Endothelial cell of umbilical vein (primary cell): Measurements from ENCODE around the gene ZNF675. TPM values are rescaled to one million over a fixed set of nuclear protein-coding genes. Genes with fewer than 3 reads are reported as not detected.
"Not testable (repeated sequence)": the region's sequence is repeated elsewhere in the genome, so short reads cannot be mapped to it uniquely, and the experiment has no call there.

ENCODE experiments used
- BruUV-seq: library from RNA; stranded (reverse); fragments of 400-500 nt; replicated peaks from 2 replicates; lab custom pipeline; 2021; lab: Mats Ljungman, UMichigan
- CTCF ChIA-PET: fragments of 300-600, 350-600 bp; sonication (Branson Sonifier 250); formaldehyde crosslinking; loops from one replicate; lab custom pipeline; 2021; ENCODE audit warnings: antibody characterized with exemption, inconsistent platforms; lab: Charles Lee
- POLR2A ChIA-PET: fragments of 300-600, 350-600 bp; sonication (Branson Sonifier 250); formaldehyde crosslinking; loops from one replicate; lab custom pipeline; 2021; ENCODE audit warnings: antibody characterized with exemption, inconsistent platforms; lab: Charles Lee
- DNase-seq: peaks from one replicate; pipeline ENCODE4 v3.0.0-alpha.2; 2011; ENCODE audit warnings: low read depth, low spot score
- FAIRE-seq: peaks from 2 replicates; lab custom pipeline; 2011; peaks lifted over from hg19 to GRCh38; lab: Jason Lieb, UNC
- H2AFZ ChIP-seq: 2 replicates; pipeline ENCODE4 v1.6.0; 2012; ENCODE audit warnings: low read depth, low read length, control low read depth, inconsistent platforms
- H3K27ac ChIP-seq: 2 replicates; pipeline ENCODE4 v1.5.1; 2011; ENCODE audit warnings: low read depth, mild to moderate bottlenecking, control low read depth, low read length, moderate library complexity; ENCODE audit not compliant: insufficient read depth
- H3K27me3 ChIP-seq, 2 experiments: 2 replicates each; pipeline versions ENCODE4 v1.6.0 to v1.6.1; 2011; ENCODE audit warnings: low read length in 2 of 2, mixed read lengths in 1 of 2; ENCODE audit not compliant: control insufficient read depth in 2 of 2, insufficient read depth in 2 of 2
- H3K36me3 ChIP-seq, 2 experiments: 2 replicates in 1 of 2; 3 replicates in 1 of 2; pipeline ENCODE4 v1.5.1; 2011; ENCODE audit warnings: low read length in 2 of 2, mild to moderate bottlenecking in 1 of 2, moderate library complexity in 1 of 2; ENCODE audit not compliant: control insufficient read depth in 2 of 2, insufficient read depth in 2 of 2; ENCODE audit errors: extremely low read depth in 1 of 2
- H3K4me1 ChIP-seq: 3 replicates; pipeline ENCODE4 v1.5.1; 2011; ENCODE audit warnings: mild to moderate bottlenecking, low read length; ENCODE audit not compliant: control insufficient read depth, insufficient read depth; ENCODE audit errors: extremely low read depth
- H3K4me2 ChIP-seq: 2 replicates; pipeline ENCODE4 v1.6.1; 2011; ENCODE audit warnings: low read length, control low read depth, mixed read lengths; ENCODE audit not compliant: insufficient read depth
- H3K4me3 ChIP-seq, 3 experiments: fragments of 200-600 bp in 1 of 3; sonication (generic), shearing (Covaris generic) in 1 of 3; replicated peaks in 1 of 3; 2 replicates each; pipeline ENCODE4 v1.5.1; 2011 to 2016; ENCODE audit warnings: control low read depth in 3 of 3, low read length in 3 of 3, mild to moderate bottlenecking in 2 of 3, inconsistent platforms in 1 of 3, low read depth in 1 of 3, moderate library complexity in 1 of 3; ENCODE audit not compliant: insufficient read depth in 1 of 3
- H3K79me2 ChIP-seq: 2 replicates; pipeline ENCODE4 v1.6.0; 2012; ENCODE audit warnings: low read length, inconsistent platforms; ENCODE audit not compliant: control insufficient read depth, insufficient read depth
- H3K9ac ChIP-seq: replicated peaks from 2 replicates; pipeline ENCODE3; 2011; ENCODE audit warnings: low read length, control low read depth; ENCODE audit not compliant: insufficient read depth; ENCODE audit errors: extremely low read depth
- H3K9me1 ChIP-seq: replicated peaks from 3 replicates; pipeline ENCODE4 v1.6.0; 2011; ENCODE audit warnings: mild to moderate bottlenecking, low read length; ENCODE audit not compliant: control insufficient read depth, insufficient read depth; ENCODE audit errors: extremely low read depth
- H3K9me3 ChIP-seq: replicated peaks from 2 replicates; pipeline ENCODE4 v1.5.1; 2012; ENCODE audit warnings: low read length, inconsistent platforms; ENCODE audit not compliant: control insufficient read depth, insufficient read depth
- H4K20me1 ChIP-seq: replicated peaks from 2 replicates; pipeline ENCODE3; 2011; ENCODE audit warnings: mild to moderate bottlenecking, low read length; ENCODE audit not compliant: control insufficient read depth, insufficient read depth; ENCODE audit errors: extremely low read depth
- CTCF ChIP-seq, 2 donors: IDR thresholded peaks; 1 replicate in 1 of 2; 2 replicates in 1 of 2; pipeline ENCODE4 v1.5.1; 2011; ENCODE audit warnings: low read length in 2 of 2, mild to moderate bottlenecking in 2 of 2, moderate library complexity in 2 of 2, control low read depth in 1 of 2, inconsistent platforms in 1 of 2, low read depth in 1 of 2; ENCODE audit not compliant: insufficient read depth in 1 of 2; ENCODE audit errors: extremely low read depth in 1 of 2
- EZH2 ChIP-seq: IDR thresholded peaks from 2 replicates; pipeline ENCODE4 v1.6.1; 2012; ENCODE audit warnings: borderline replicate concordance, low read depth, mild to moderate bottlenecking, moderate library complexity, low read length, inconsistent platforms; ENCODE audit not compliant: severe bottlenecking
- FOS ChIP-seq: IDR thresholded peaks from 2 replicates; pipeline ENCODE4 v1.6.1; 2011; ENCODE audit warnings: mild to moderate bottlenecking, low read length, moderate library complexity, borderline replicate concordance; ENCODE audit not compliant: insufficient read depth
- GATA2 ChIP-seq: IDR thresholded peaks from 2 replicates; pipeline ENCODE4 v1.7.0; 2011; ENCODE audit warnings: low read depth, mild to moderate bottlenecking, moderate library complexity, mixed read lengths, low read length; ENCODE audit not compliant: insufficient read length, insufficient read depth
- JUN ChIP-seq: IDR thresholded peaks from 2 replicates; pipeline ENCODE4 v1.6.1; 2011; ENCODE audit warnings: borderline replicate concordance, low read depth; ENCODE audit not compliant: insufficient read length, insufficient read depth
- MAX ChIP-seq: IDR thresholded peaks from 2 replicates; pipeline ENCODE4 v1.6.1; 2011; ENCODE audit not compliant: insufficient read depth, insufficient read length
- MYC ChIP-seq: IDR thresholded peaks from one replicate; pipeline ENCODE4 v1.6.1; 2011; ENCODE audit warnings: mild to moderate bottlenecking, low read depth, low read length
- POLR2A ChIP-seq: IDR thresholded peaks from 2 replicates; pipeline ENCODE4 v1.6.1; 2012; ENCODE audit warnings: low read depth, mild to moderate bottlenecking, control low read depth, low read length
- POLR2AphosphoS5 ChIP-seq: IDR thresholded peaks from 2 replicates; pipeline ENCODE4 v1.6.1; 2012; ENCODE audit warnings: low read depth, mild to moderate bottlenecking, control low read depth, low read length, moderate library complexity; ENCODE audit not compliant: insufficient read depth
- dilution Hi-C: fragments of 300-500 bp; cut with MboI; formaldehyde crosslinking; loops from one replicate; pipeline ENCODE4 v1.15.0; 2019; ENCODE audit warnings: low sequenced_read_pairs; ENCODE audit not compliant: extremely low pct_ligation_motif_present
- intact Hi-C: fragments of 100-400 bp; cut with micrococcal nuclease; formaldehyde crosslinking; loops from one replicate; pipeline ENCODE4 v1.10.0; 2022
- polyA plus RNA-seq, 4 experiments: library from polyadenylated mRNA; depleted of rRNA in 3 of 4; stranded (reverse) in 3 of 4; unstranded in 1 of 4; fragments of >200 nt; gene quantifications; 2 replicates each; pipeline versions ENCODE4 v1.2.1 to v1.2.3, GENCODE V29; 2011 to 2012; ENCODE audit warnings: missing spikeins in 1 of 4
- total RNA-seq: library from RNA; stranded (reverse); gene quantifications from 2 replicates; pipeline ENCODE4 v1.2.3, GENCODE V29; 2021

The ZNF675 gene
- total and polyA plus RNA-seq, 2 donors (not counting 3 experiments of a cell fraction or from before 2014, with no cell fraction given): 3.5 to 9.3 TPM

- H3K79me2 ChIP-seq: no peaks in the 10 kb centered on the region
- no peak for TF ChIP-seq POLR2AphosphoS5
- no peak for TF ChIP-seq MYC
- TF ChIP-seq FOS: no peak
- TF ChIP-seq GATA2: no peak
- no peak for TF ChIP-seq JUN
- TF ChIP-seq EZH2: no peak
- TF ChIP-seq MAX: no peak
- no peak for TF ChIP-seq CTCF (IDR thresholded peaks at IDR 0.05; ENCODE audit: extremely low read depth in 1 of 2, insufficient read depth in 1 of 2, low read depth in 1 of 2, low read length in 2 of 2)
- no peak for TF ChIP-seq POLR2A
- H3K27ac ChIP-seq: no peak overlapping the region
- DNase-seq (no peak), FAIRE-seq (no peak)
- no peak overlapping the region for H3K4me2 ChIP-seq
- ChIA-PET CTCF (no interaction called here), POLR2A (no interaction called here)
- no peaks in the 10 kb centered on the region for H4K20me1 ChIP-seq
- H3K9ac ChIP-seq: no peak overlapping the region
- H2AFZ ChIP-seq: no peak overlapping the region
- H3K4me3 ChIP-seq: no peak overlapping the region
- no peaks in the 10 kb centered on the region for H3K27me3 ChIP-seq
- no TSS peak for BruUV-seq
- intact Hi-C loops (no loop called here), dilution Hi-C loops (no loop called here)
- no peaks in the 10 kb centered on the region for H3K9me1 ChIP-seq
- peaks cover 2% of the 10 kb centered on the region for H3K9me3 ChIP-seq
- H3K4me1 ChIP-seq: no peaks in the 10 kb centered on the region
- no peaks in the 10 kb centered on the region for H3K36me3 ChIP-seq
Measured at GRCh38 chr19:23698711-23699520, 11.9 kb upstream of the ZNF675 start.

- CTCF ChIA-PET, H3K79me2 ChIP-seq, H2AFZ ChIP-seq, H3K27me3 ChIP-seq, POLR2A ChIA-PET, H3K4me1 ChIP-seq, H4K20me1 ChIP-seq, DNase-seq, intact Hi-C loops, H3K9me1 ChIP-seq, H3K27ac ChIP-seq, H3K4me2 ChIP-seq, BruUV-seq, dilution Hi-C loops, FAIRE-seq, H3K4me3 ChIP-seq, H3K9ac ChIP-seq, H3K36me3 ChIP-seq, H3K9me3 ChIP-seq: not testable (repeated sequence)
Measured at GRCh38 chr19:23692937-23693336, 5.9 kb upstream of the ZNF675 start.
